ENCODE measurements around the gene DBN1.
"Not testable (repeated sequence)": the region's sequence is repeated elsewhere in the genome, so short reads cannot be mapped to it uniquely, and the experiment has no call there.

Gene DBN1

GRCh38 chr5:177429248-177430040 lies 44.0 kb downstream of the DBN1 start:
- peak; percentile 85 for DNase-seq (ENCODE audit: low read depth)

- DNase-seq (ENCODE audit: low read depth) = no peak
These were observed 44.7 kb downstream of the DBN1 start for GRCh38 chr5:177428574-177429217.

- DNase-seq (ENCODE audit: low read depth) = no peak
These were observed 45.4 kb downstream of the DBN1 start for GRCh38 chr5:177427919-177428573.

- no peak for DNase-seq (ENCODE audit: low read depth)
These were observed 46.1 kb downstream of the DBN1 start for GRCh38 chr5:177427211-177427822.

- DNase-seq (ENCODE audit: low read depth) = peak; percentile 58
These were observed 46.7 kb downstream of the DBN1 start, which contains the start of gene GRK6 for GRCh38 chr5:177426566-177427210. Gene GRK6 (plus strand): TSS chr5:177426676. CDS start chr5:177426846, 170 bp downstream.

- peak; percentile 100 for DNase-seq (ENCODE audit: low read depth)
These were observed 47.5 kb downstream of the DBN1 start for GRCh38 chr5:177425801-177426565.

- DNase-seq (ENCODE audit: low read depth) = no peak
These were observed 48.1 kb downstream of the DBN1 start for GRCh38 chr5:177425196-177425800.

- DNase-seq (ENCODE audit: low read depth) = no peak
These were observed 49.8 kb downstream of the DBN1 start for GRCh38 chr5:177423671-177424070.

GRCh38 chr5:177421062-177421798 lies 52.2 kb downstream of the DBN1 start:
- no peak for DNase-seq (ENCODE audit: low read depth)

GRCh38 chr5:177420472-177420871 lies 53.0 kb downstream of the DBN1 start:
- not testable (repeated sequence) for DNase-seq (ENCODE audit: low read depth)

GRCh38 chr5:177419046-177419445 lies 54.4 kb downstream of the DBN1 start:
- DNase-seq (ENCODE audit: low read depth) = no peak

GRCh38 chr5:177417081-177417480 lies 56.4 kb downstream of the DBN1 start:
- not testable (repeated sequence) for DNase-seq (ENCODE audit: low read depth)

- no peak for DNase-seq (ENCODE audit: low read depth)
These were observed 59.0 kb downstream of the DBN1 start for GRCh38 chr5:177414481-177414880.

- no peak for DNase-seq (ENCODE audit: low read depth)
These were observed 60.7 kb downstream of the DBN1 start for GRCh38 chr5:177412603-177413233.

GRCh38 chr5:177410575-177410974 lies 62.9 kb downstream of the DBN1 start:
- no peak for DNase-seq (ENCODE audit: low read depth)

- DNase-seq (ENCODE audit: low read depth) = no peak
These were observed 64.2 kb downstream of the DBN1 start, which contains the start of gene F12 for GRCh38 chr5:177409043-177409801. Gene F12 (minus strand): TSS chr5:177409564. CDS start chr5:177409527, 37 bp downstream.
